ENCODE data around the gene CHMP4A. TPM values are rescaled to one million over a fixed set of nuclear protein-coding genes. Genes with fewer than 3 reads are reported as not detected.

Gene CHMP4A
- total and polyA plus RNA-seq, 9 of the 15 experiments (the other 6 are each of a cell fraction or from before 2014, with no cell fraction given), result 28.8 to 104 (median 52.7) TPM

- TF ChIP-seq SRSF1 (IDR thresholded peaks at IDR 0.05; ENCODE audit: low read depth, low read length) (no peak), SETDB1 (IDR thresholded peaks at IDR 0.05; ENCODE audit: low read length) (no peak), GATAD2A (IDR thresholded peaks at IDR 0.05) (no peak), RBFOX2 (IDR thresholded peaks at IDR 0.05; ENCODE audit: low read depth, low read length) (peak; percentile 41), POLR2G (IDR thresholded peaks at IDR 0.05; ENCODE audit: low read depth, low read length) (0 out of 2 replicates have a peak, but pooled peaks have one; percentile 45)
- TF ChIP-seq, protein P1, sequence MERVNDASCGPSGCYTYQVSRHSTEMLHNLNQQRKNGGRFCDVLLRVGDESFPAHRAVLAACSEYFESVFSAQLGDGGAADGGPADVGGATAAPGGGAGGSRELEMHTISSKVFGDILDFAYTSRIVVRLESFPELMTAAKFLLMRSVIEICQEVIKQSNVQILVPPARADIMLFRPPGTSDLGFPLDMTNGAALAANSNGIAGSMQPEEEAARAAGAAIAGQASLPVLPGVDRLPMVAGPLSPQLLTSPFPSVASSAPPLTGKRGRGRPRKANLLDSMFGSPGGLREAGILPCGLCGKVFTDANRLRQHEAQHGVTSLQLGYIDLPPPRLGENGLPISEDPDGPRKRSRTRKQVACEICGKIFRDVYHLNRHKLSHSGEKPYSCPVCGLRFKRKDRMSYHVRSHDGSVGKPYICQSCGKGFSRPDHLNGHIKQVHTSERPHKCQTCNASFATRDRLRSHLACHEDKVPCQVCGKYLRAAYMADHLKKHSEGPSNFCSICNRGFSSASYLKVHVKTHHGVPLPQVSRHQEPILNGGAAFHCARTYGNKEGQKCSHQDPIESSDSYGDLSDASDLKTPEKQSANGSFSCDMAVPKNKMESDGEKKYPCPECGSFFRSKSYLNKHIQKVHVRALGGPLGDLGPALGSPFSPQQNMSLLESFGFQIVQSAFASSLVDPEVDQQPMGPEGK (CRISPR knock-in tag; IDR thresholded peaks at IDR 0.05; ENCODE audit: borderline replicate concordance), result no peak
Measured at GRCh38 chr14:24179294-24179960, 33.9 kb downstream of the CHMP4A start.

More at GRCh38 chr14:24179294-24179960, 33.9 kb downstream of the CHMP4A start:
- H3K4me3 ChIP-seq, result no peak overlapping the region
- ATAC-seq, result no peak
- H4K20me1 ChIP-seq (replicated peaks; ENCODE audit: control insufficient read depth, insufficient read depth, low read length), result no peaks in the 10 kb centered on the region
- no TSS peak for BruUV-seq (replicated peaks)
- in situ Hi-C loops (cut with MboI) (no loop called here), intact Hi-C loops (cut with micrococcal nuclease) (no loop called here)
- H3K79me2 ChIP-seq (ENCODE audit: control insufficient read depth, insufficient read depth, low read length), result no peaks in the 10 kb centered on the region
- no peaks in the 10 kb centered on the region; a peak in 2 of 5 replicates for H3K4me1 ChIP-seq (replicated peaks in 1 of 2; ENCODE audit: control insufficient read depth in 2 of 2, insufficient read depth in 2 of 2, low read length in 2 of 2)
- WGBS (ENCODE audit: insufficient coverage, low coverage, missing lambda C conversion rate), result 85% methylated on average over 11 of the region's 14 CpGs
- no peak for FAIRE-seq
- H3K36me3 ChIP-seq (ENCODE audit: control insufficient read depth, insufficient read depth, low read length), result peaks cover 57% of the 10 kb centered on the region; the same call in 2 of the 3 replicates
- no peaks in the 10 kb centered on the region for H3K27me3 ChIP-seq (ENCODE audit: control insufficient read depth in 2 of 2, insufficient read depth in 2 of 2, low read length in 2 of 2)
- ChIA-PET CTCF (ENCODE audit: low intra/inter-chr PET ratio) (no interaction called here), POLR2A (interaction anchor here (0.6 to 1.4 kb wide), 6 partner anchors 9 to 64 kb away, joined by 3 to 6 read pairs (median 4); partner anchors contain the start of genes IPO4, IRF9 and TM9SF1)
- no peak overlapping the region for H2AFZ ChIP-seq (ENCODE audit: low read depth, low read length)
- no peak for DNase-seq (ENCODE audit: extremely low read depth in 1 of 4, low spot score in 3 of 4)
- H3K9ac ChIP-seq (ENCODE audit: insufficient read depth in 1 of 2, low read depth in 2 of 2, low read length in 2 of 2), result no peak overlapping the region
- no peak overlapping the region for H3K4me2 ChIP-seq (ENCODE audit: insufficient read depth, low read length)
- H3K9me1 ChIP-seq (ENCODE audit: control insufficient read depth, insufficient read depth, low read length), result no peaks in the 10 kb centered on the region
- no peaks in the 10 kb centered on the region for H3K9me3 ChIP-seq (replicated peaks; ENCODE audit: control insufficient read depth, insufficient read depth, low read depth, low read length)
- no peak overlapping the region for H3K27ac ChIP-seq (ENCODE audit: extremely low read depth, low read depth, low read length)

Data from K562 (cell line).